Medulla oblongata (tissue), 1 donor: ENCODE results near the gene NSUN2.
"Not testable (repeated sequence)": the region's sequence is repeated elsewhere in the genome, so short reads cannot be mapped to it uniquely, and the experiment has no call there.

Experiments
- DNase-seq: peaks from one replicate; pipeline ENCODE4 v3.0.0-alpha.2; 2015; ENCODE audit errors: extremely low spot score

The NSUN2 gene

GRCh38 chr5:6632888-6633468 is at the start of gene NSUN2, which contains the start of gene SRD5A1:
Gene NSUN2 (minus strand): TSS chr5:6633044. CDS start chr5:6632979, 65 bp downstream.
Gene SRD5A1 (plus strand): TSS chr5:6633440. CDS start chr5:6633577, 137 bp downstream.
- DNase-seq, result peak; percentile 94

- no peak for DNase-seq
Observed at GRCh38 chr5:6682239-6682638, 49.4 kb upstream of the NSUN2 start.

- no peak for DNase-seq
Observed at GRCh38 chr5:6681682-6682081, 48.8 kb upstream of the NSUN2 start.

GRCh38 chr5:6680922-6681321 is 48.1 kb upstream of the NSUN2 start:
- no peak for DNase-seq

GRCh38 chr5:6678385-6678784 is 45.5 kb upstream of the NSUN2 start:
- no peak for DNase-seq

- no peak for DNase-seq
Observed at GRCh38 chr5:6676702-6677101, 43.9 kb upstream of the NSUN2 start.

- no peak for DNase-seq
Observed at GRCh38 chr5:6675784-6676491, 43.1 kb upstream of the NSUN2 start.

- DNase-seq, result peak; percentile 10
Observed at GRCh38 chr5:6674886-6675285, 42.0 kb upstream of the NSUN2 start.

GRCh38 chr5:6674421-6674820 is 41.6 kb upstream of the NSUN2 start:
- DNase-seq, result no peak

- DNase-seq, result no peak
Observed at GRCh38 chr5:6673963-6674362, 41.1 kb upstream of the NSUN2 start.

GRCh38 chr5:6673031-6673430 is 40.2 kb upstream of the NSUN2 start:
- DNase-seq, result no peak

- not testable (repeated sequence) for DNase-seq
Observed at GRCh38 chr5:6668717-6669116, 35.9 kb upstream of the NSUN2 start.

- DNase-seq, result no peak
Observed at GRCh38 chr5:6667648-6668047, 34.8 kb upstream of the NSUN2 start.

GRCh38 chr5:6666762-6667161 is 33.9 kb upstream of the NSUN2 start:
- DNase-seq, result no peak

GRCh38 chr5:6660688-6661087 is 27.8 kb upstream of the NSUN2 start:
- no peak for DNase-seq

- DNase-seq, result no peak
Observed at GRCh38 chr5:6659941-6660684, 27.3 kb upstream of the NSUN2 start.

- no peak for DNase-seq
Observed at GRCh38 chr5:6656680-6657079, 23.8 kb upstream of the NSUN2 start.

GRCh38 chr5:6655432-6655831 is 22.6 kb upstream of the NSUN2 start:
- no peak for DNase-seq

GRCh38 chr5:6652025-6652424 is 19.2 kb upstream of the NSUN2 start:
- DNase-seq, result no peak

- DNase-seq, result no peak
Observed at GRCh38 chr5:6649681-6650080, 16.8 kb upstream of the NSUN2 start.

- no peak for DNase-seq
Observed at GRCh38 chr5:6649186-6649585, 16.3 kb upstream of the NSUN2 start.

GRCh38 chr5:6645571-6646362 is 12.9 kb upstream of the NSUN2 start:
- DNase-seq, result not testable (repeated sequence)
